GM08714 (cell line): ENCODE results near the gene MPIG6B.

ENCODE experiments used
- H3K4me3 ChIP-seq: fragments of 200-500 bp; sonication (Bioruptor generic); 2 replicates; pipeline ENCODE4 v1.5.1; 2014; ENCODE audit warnings: mild to moderate bottlenecking, low read length, inconsistent platforms
- ZNF274 ChIP-seq: IDR thresholded peaks from 2 replicates; pipeline ENCODE4 v1.6.1; 2012; ENCODE audit warnings: mild to moderate bottlenecking, low read depth, low read length

Gene MPIG6B

GRCh38 chr6:31723245-31723979, at the start of gene MPIG6B:
Gene MPIG6B, plus strand, starts transcription at chr6:31723373. Its CDS starts 11 bp downstream, at chr6:31723384.
- H3K4me3 ChIP-seq: no peak within 1 kb of the TSS
- no peak for TF ChIP-seq ZNF274

GRCh38 chr6:31676322-31676903, 46.8 kb upstream of the MPIG6B start:
- no peak overlapping the region for H3K4me3 ChIP-seq
- no peak for TF ChIP-seq ZNF274

- no peak overlapping the region for H3K4me3 ChIP-seq
- TF ChIP-seq ZNF274: no peak
Measured at GRCh38 chr6:31676904-31677303, 46.3 kb upstream of the MPIG6B start.

- no peak overlapping the region for H3K4me3 ChIP-seq
- TF ChIP-seq ZNF274: no peak
Measured at GRCh38 chr6:31677955-31678354, 45.2 kb upstream of the MPIG6B start.

DNA sequence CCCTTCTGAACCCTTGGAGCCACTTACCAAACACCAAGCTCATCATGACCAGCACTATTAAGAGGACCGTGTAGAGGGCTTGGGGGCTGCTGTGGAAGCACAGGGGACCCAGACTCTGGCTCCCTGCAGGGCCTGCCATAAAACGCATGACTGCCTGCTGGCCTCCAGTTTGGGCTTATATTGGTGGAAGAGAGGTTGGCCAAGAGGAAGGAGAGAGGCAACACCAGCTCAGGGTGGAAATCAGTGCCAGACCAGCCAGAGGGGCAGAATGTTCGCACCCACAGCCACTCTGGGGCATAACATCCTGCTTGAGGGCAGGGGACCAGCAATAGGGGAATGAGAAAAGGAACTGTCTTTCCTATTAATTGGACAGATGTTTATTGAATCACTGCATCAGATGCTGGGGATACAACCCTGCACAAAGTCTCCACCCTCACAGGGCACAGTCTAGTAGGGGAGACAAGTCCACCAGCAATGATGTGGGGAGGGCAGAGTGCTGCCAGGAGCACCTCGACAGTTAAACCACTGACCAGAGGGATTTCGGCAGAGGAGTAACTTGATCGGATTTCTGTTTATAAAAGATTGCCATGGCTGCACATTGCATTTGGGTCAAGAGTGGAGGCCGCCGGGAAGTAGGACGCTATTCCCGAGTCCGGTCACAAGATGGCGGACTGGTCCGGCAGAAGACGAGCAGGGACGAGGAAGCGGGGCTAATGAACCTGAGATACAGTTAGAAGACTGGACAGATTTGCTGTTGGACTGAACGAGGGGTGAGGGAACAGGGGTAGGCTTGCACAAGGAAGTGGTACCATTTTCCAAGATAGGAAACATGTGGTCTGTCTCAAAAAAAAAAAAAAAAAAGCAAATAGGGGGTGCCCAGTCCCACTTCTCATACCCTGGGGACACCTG, 42.7 kb upstream of the MPIG6B start, which contains the start of gene LY6G5C:
TSS of gene LY6G5C (minus strand) at position 842 of the 909 bp plus-strand sequence. CDS start at position 148, 694 bp downstream.
- H3K4me3 ChIP-seq: peak within 1 kb of the TSS; percentile 20; the same call in 1 of the 2 replicates
- TF ChIP-seq ZNF274: no peak

DNA sequence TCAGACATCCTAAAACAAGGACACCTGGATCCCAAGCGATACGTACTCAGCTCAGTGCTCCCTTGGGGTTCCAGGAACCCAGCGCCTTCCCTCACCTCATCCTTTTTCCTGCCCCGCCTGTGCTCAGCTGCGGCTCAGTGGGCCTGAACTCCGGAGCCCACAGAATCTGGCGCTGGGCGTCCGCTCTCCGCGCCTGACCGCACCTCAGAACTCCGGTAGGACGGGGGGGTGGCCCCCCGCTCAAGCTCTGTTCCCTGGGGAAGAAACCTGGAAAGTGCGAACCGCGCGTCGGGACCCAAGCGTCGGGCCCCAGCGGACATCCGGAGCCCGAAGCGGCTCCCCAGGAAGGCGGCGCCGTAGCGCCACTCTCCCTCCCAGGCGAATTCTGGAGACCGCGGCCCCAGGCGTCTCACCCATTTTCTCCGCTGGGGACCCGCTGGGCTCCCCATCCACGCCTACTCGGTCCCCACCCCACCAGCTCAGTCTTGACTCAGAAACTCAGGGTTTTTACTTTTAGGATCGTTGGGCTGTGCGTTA, 42.0 kb upstream of the MPIG6B start:
- H3K4me3 ChIP-seq: peak overlapping the region; percentile 20; the same call in 1 of the 2 replicates
- no peak for TF ChIP-seq ZNF274

- no peak for TF ChIP-seq ZNF274
- no peak overlapping the region for H3K4me3 ChIP-seq
Measured at GRCh38 chr6:31683591-31683990, 39.6 kb upstream of the MPIG6B start.

GRCh38 chr6:31686483-31686882, 36.7 kb upstream of the MPIG6B start:
- TF ChIP-seq ZNF274: no peak
- no peak overlapping the region for H3K4me3 ChIP-seq

DNA sequence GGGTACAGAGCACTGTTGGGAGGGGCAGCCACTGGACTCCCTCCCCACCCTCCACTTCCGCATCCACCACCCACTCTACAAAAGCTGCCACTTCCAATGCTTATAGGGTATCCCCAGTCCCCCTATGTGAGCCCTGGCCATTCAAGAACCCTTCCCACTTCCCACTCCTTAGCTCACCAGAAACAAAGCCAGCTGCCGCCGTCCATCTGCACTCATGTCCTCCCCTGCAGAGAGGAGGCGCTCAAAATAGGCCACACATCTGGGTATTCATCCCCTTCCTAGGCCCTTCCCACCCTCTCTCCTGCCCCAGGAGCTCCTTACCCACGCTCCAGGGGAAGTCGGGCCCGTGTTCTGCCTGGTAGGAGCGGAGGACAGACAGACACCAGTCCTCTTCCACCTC, 35.9 kb upstream of the MPIG6B start:
- H3K4me3 ChIP-seq: no peak overlapping the region
- TF ChIP-seq ZNF274: no peak

- no peak for TF ChIP-seq ZNF274
- no peak overlapping the region for H3K4me3 ChIP-seq
Measured at GRCh38 chr6:31687860-31688693, 35.1 kb upstream of the MPIG6B start.

GRCh38 chr6:31689249-31690110, 33.7 kb upstream of the MPIG6B start:
- H3K4me3 ChIP-seq: no peak overlapping the region
- TF ChIP-seq ZNF274: no peak
